Esophagus (tissue), 2 donors: Measurements from ENCODE around the gene TMEM63A. TPM values are rescaled to one million over a fixed set of nuclear protein-coding genes. Genes with fewer than 3 reads are reported as not detected.

ENCODE experiments used
- H3K27ac ChIP-seq, 2 donors: one replicate each; pipeline ENCODE4 v1.5.1; 2013; ENCODE audit warnings: low read depth in 2 of 2, mild to moderate bottlenecking in 2 of 2, inconsistent platforms in 1 of 2, low read length in 1 of 2, moderate library complexity in 1 of 2
- H3K27me3 ChIP-seq, 2 donors: one replicate each; pipeline ENCODE4 v1.6.1; 2013; ENCODE audit warnings: low read length in 2 of 2, control low read depth in 1 of 2, mild to moderate bottlenecking in 1 of 2; ENCODE audit not compliant: insufficient read depth in 2 of 2, control insufficient read depth in 1 of 2
- H3K36me3 ChIP-seq, 2 donors: one replicate each; pipeline ENCODE4 v1.6.1; 2013; ENCODE audit warnings: low read length in 1 of 2; ENCODE audit not compliant: control insufficient read depth in 2 of 2, insufficient read depth in 2 of 2
- H3K4me1 ChIP-seq, 2 donors: one replicate each; pipeline ENCODE4 v1.6.1; 2013; ENCODE audit warnings: low read length in 1 of 2; ENCODE audit not compliant: control insufficient read depth in 2 of 2, insufficient read depth in 2 of 2
- H3K4me3 ChIP-seq, 2 donors: one replicate each; pipeline ENCODE4 v1.5.1; 2013; ENCODE audit warnings: low read length in 2 of 2, mild to moderate bottlenecking in 2 of 2, low read depth in 1 of 2, moderate library complexity in 1 of 2
- H3K9me3 ChIP-seq, 2 donors: one replicate each; pipeline ENCODE4 v1.6.1; 2013; ENCODE audit warnings: mild to moderate bottlenecking in 2 of 2, low read depth in 1 of 2, low read length in 1 of 2, moderate library complexity in 1 of 2; ENCODE audit not compliant: control insufficient read depth in 2 of 2, insufficient read depth in 1 of 2
- WGBS, 2 donors: extraction: QIAGEN DNeasy Blood & Tissue Kit; methylation state at CpG; one replicate each; pipeline ENCODE4 v1.1.7; 2013; 5-methylcytosine and 5-hydroxymethylcytosine counted together
- polyA plus RNA-seq, 2 donors: library from polyadenylated mRNA; stranded (reverse); fragments of 200-250 nt; gene quantifications; one replicate each; pipeline ENCODE4 v1.2.3, GENCODE V29; 2013
- donor health status: healthy with polysubstance abuse.
- donor health status: Bipolar disorder and iron deficiency.

TMEM63A gene
- polyA plus RNA-seq, 2 donors: 11.2 to 34.9 TPM

DNA sequence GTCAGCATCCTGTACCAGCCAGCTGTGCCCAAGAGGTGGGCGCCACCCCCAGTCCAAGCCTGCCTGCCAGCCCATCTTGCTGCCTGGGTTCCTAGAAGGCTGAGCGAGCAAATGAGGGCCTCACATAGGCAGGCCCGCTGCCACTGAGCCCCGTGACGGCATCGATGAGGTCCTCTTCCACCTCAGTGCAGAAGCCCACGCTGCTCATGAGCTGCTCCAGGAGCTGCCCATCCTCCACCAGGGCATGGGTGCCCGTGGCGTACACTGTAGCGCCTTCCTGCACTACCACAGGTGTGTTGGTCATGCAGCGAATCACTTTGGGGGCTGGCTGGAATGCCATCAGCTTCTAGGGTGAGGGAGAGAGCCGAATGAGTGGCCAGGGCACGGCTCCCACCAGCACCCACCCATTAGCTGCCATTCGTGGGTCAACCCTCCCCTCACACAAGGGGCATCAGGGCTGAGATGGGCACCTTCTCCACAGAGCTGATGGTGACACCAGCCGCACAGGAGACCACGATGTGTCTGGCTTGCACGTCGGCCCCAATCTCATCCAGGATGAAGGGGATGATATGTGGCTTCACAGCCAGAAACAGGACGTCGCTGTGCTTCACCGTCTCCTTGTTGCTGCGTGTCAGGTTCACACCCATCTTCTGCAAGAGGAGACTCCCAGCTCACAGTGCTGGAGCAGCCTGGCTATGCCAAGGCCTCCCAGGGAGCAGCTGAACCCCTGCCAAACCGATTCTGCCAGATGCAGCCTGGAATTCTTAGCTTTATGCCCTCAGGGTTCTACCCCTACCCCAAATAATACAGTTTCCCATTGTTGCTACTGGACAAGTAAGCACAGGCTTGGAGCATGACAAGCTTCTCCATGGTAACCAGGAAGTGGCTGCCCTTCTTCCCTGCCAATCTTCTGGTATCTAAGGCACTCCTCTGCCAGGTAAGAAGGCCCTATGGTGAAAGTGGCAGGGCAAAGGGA, 39.8 kb upstream of the TMEM63A start:
- Histone ChIP-seq H3K27ac (peak overlapping the region; percentile 80 to 84), H3K4me3 (no peak overlapping the region), H3K9me3 (no peaks in the 10 kb centered on the region), H3K36me3 (peaks cover 0 to 14% of the 10 kb centered on the region in 2 donors), H3K27me3 (no peaks in the 10 kb centered on the region), H3K4me1 (peaks cover 8 to 17% of the 10 kb centered on the region in 2 donors)
- 70 to 76% methylated on average over 23 of the region's 23 CpGs for WGBS, 2 donors

DNA sequence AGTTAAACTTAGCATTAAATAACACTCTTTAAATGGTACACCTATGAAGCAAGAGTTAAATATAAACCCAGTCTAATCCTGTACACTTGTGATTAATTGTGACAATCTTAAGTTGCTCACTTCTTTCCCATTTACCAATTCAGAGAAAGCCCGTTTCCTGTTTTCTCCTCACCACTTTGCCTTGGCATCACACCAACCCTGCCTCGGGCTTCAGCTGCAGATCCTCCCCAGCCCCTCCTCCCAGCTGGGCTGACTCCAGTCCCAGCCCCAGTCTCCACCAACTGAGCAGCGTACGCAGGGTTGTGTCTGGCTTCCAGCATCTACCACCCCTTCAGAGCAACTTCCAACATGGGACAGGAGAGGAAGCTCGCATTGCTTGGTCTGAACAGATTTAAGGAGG, 37.7 kb upstream of the TMEM63A start:
- 21 to 27% methylated on average over 5 of the region's 5 CpGs for WGBS, 2 donors
- H3K4me3 ChIP-seq: no peak overlapping the region
- H3K36me3 ChIP-seq: peaks cover 0 to 17% of the 10 kb centered on the region in 2 donors
- H3K27me3 ChIP-seq: no peaks in the 10 kb centered on the region
- peaks cover 8 to 17% of the 10 kb centered on the region in 2 donors for H3K4me1 ChIP-seq
- H3K9me3 ChIP-seq: no peaks in the 10 kb centered on the region
- H3K27ac ChIP-seq: no peak overlapping the region

DNA sequence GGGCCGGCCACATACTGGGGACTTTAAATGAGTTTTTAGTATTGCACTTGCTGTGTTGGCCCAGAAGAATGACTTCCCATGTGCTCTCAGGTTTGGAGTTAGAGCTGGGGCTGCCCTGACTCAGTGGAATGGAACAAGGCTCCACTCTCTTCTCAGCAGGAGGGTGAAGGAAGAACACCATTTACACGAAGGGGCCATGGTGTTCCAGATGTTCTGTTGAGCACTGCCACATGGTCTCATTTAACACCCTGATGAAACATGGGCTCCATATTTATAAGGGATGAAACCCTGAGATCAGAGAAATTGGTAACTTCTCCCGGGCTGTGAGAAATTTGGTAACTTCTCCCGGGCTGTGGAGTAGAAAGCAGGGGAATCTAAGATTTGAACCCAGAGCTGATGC, 36.1 kb upstream of the TMEM63A start:
- peaks cover 8 to 17% of the 10 kb centered on the region in 2 donors for H3K4me1 ChIP-seq
- no peak overlapping the region for H3K4me3 ChIP-seq
- WGBS, 2 donors: 95 to 96% methylated on average over 4 of the region's 4 CpGs
- no peaks in the 10 kb centered on the region for H3K27me3 ChIP-seq
- H3K27ac ChIP-seq: no peak overlapping the region
- H3K36me3 ChIP-seq: peaks cover 0 to 17% of the 10 kb centered on the region in 2 donors
- H3K9me3 ChIP-seq: no peaks in the 10 kb centered on the region

DNA sequence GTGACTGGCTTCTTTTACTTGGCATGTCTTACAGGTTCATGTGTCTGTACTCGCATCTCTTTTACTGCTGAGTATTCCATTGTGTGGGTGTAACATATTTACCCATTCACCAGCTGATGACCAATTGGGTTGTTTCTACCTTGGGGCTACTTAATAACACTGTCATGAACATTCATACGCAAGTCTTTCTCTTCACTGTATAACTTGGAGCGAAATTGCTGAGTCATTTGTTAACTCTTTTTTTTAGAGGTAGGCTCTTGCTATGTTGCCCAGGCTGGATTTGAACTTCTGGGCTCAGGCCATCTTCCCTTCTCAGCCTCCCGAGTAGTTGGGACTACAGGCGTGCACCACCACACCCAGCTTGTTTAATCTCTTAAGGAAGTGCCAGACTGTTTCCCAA, 35.4 kb upstream of the TMEM63A start:
- Histone ChIP-seq H3K27ac (no peak overlapping the region), H3K4me3 (no peak overlapping the region), H3K9me3 (no peaks in the 10 kb centered on the region), H3K4me1 (peaks cover 8 to 14% of the 10 kb centered on the region in 2 donors), H3K36me3 (peaks cover 0 to 17% of the 10 kb centered on the region in 2 donors), H3K27me3 (no peaks in the 10 kb centered on the region)
- WGBS, 2 donors: 56 to 64% methylated on average over 5 of the region's 5 CpGs

DNA sequence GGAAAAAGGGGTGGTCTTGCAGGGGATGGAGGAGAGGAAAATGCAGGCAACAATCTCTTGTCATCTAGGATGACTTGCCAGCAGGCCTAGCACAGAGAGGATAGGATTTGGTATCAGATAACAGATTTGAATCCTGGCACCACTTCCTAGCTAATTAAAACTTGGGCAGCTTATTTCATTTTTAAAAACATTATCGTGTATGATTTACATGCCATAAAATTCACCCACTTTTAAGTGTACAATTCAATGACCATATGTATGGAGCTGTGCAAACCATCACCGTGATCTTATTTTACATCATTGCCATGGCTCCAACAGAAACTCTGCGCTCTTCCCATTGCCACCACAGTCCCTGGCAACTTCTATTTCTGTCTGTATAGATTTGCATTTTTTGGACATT, 34.9 kb upstream of the TMEM63A start:
- WGBS, 2 donors: 81 to 86% methylated on average over 3 of the region's 3 CpGs
- peaks cover 0 to 17% of the 10 kb centered on the region in 2 donors for H3K36me3 ChIP-seq

DNA sequence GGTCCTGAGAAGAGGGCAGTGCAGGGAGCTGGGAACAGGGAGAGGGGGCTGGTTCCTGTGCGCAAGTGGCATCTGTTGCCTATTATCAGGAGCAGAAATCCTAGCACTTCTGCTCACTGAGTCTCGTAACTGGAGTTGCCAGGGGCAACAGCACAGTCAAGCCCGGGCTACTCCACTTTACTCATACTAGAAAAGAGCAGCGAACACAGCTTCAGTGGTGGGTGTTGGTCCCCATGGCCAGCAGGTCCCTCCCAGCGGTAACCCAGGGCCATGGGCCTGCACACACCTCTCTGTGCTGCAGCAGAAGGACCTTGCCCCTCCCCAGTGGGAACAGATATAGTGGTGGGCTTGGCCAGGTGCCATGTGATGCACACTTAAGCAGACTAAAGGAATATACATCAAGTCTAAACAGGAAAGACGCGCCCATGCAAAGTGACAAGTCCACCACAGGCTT, 33.4 kb upstream of the TMEM63A start:
- no peaks in the 10 kb centered on the region for H3K27me3 ChIP-seq
- no peak overlapping the region for H3K27ac ChIP-seq
- peaks cover 0 to 6% of the 10 kb centered on the region in 2 donors for H3K36me3 ChIP-seq
- no peaks in the 10 kb centered on the region for H3K9me3 ChIP-seq
- H3K4me1 ChIP-seq: peaks cover 0 to 3% of the 10 kb centered on the region in 2 donors
- no peak overlapping the region for H3K4me3 ChIP-seq
- 73 to 79% methylated on average over 7 of the region's 7 CpGs for WGBS, 2 donors

More for the DNA sequence above, 34.9 kb upstream of the TMEM63A start:
- Histone ChIP-seq H3K27ac (no peak overlapping the region), H3K4me3 (no peak overlapping the region), H3K9me3 (no peaks in the 10 kb centered on the region), H3K4me1 (peaks cover 5 to 10% of the 10 kb centered on the region in 2 donors), H3K27me3 (no peaks in the 10 kb centered on the region)

DNA sequence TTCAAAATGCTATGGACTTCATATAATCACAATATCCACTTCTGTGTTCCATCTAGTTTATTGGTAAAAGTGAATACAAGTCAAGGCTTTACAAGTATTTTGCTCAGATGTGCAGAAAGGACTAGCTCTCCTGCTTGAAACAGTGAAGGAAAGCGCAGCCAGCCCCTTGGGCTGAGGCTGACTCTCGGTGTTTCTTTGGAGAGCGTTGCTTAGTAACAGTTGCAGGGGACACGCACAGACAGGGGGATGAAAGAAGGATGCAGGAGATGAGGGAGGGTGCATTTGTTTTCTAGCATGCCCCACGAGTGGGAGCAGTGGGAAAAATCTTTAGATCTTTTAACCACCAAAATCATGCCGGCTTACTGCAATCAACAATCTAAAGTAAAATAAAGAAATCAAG, 32.8 kb upstream of the TMEM63A start:
- Histone ChIP-seq H3K27me3 (no peaks in the 10 kb centered on the region), H3K36me3 (peaks cover 0 to 6% of the 10 kb centered on the region in 2 donors), H3K4me1 (peaks cover 0 to 3% of the 10 kb centered on the region in 2 donors), H3K4me3 (no peak overlapping the region), H3K27ac (no peak overlapping the region), H3K9me3 (no peaks in the 10 kb centered on the region)
- 89% methylated on average over 6 of the region's 6 CpGs for WGBS, 2 donors

DNA sequence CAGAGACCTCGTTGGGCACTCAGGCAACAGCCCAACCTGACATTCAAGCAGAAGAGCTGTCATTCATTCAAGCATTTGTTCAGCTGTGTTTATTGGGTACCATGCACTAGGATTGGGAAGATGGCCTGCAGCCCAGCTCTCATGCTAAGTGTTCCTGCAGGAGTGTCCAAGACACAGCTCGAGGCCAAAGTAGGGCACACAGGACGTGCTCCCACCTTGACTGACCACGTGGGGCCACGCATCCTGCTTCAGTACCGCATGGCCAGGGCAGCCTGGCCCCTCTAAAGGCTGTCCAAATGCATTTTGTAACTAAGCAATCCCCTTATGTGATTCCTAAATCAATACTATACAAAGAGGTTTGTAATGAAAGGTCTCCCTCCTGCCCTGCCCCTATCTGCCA, 32.2 kb upstream of the TMEM63A start:
- Histone ChIP-seq H3K27ac (no peak overlapping the region), H3K4me1 (peaks cover 0 to under 1% of the 10 kb centered on the region in 2 donors), H3K27me3 (no peaks in the 10 kb centered on the region), H3K4me3 (no peak overlapping the region), H3K9me3 (no peaks in the 10 kb centered on the region), H3K36me3 (peaks cover 0 to 6% of the 10 kb centered on the region in 2 donors)
- WGBS, 2 donors: 88 to 90% methylated on average over 6 of the region's 6 CpGs

DNA sequence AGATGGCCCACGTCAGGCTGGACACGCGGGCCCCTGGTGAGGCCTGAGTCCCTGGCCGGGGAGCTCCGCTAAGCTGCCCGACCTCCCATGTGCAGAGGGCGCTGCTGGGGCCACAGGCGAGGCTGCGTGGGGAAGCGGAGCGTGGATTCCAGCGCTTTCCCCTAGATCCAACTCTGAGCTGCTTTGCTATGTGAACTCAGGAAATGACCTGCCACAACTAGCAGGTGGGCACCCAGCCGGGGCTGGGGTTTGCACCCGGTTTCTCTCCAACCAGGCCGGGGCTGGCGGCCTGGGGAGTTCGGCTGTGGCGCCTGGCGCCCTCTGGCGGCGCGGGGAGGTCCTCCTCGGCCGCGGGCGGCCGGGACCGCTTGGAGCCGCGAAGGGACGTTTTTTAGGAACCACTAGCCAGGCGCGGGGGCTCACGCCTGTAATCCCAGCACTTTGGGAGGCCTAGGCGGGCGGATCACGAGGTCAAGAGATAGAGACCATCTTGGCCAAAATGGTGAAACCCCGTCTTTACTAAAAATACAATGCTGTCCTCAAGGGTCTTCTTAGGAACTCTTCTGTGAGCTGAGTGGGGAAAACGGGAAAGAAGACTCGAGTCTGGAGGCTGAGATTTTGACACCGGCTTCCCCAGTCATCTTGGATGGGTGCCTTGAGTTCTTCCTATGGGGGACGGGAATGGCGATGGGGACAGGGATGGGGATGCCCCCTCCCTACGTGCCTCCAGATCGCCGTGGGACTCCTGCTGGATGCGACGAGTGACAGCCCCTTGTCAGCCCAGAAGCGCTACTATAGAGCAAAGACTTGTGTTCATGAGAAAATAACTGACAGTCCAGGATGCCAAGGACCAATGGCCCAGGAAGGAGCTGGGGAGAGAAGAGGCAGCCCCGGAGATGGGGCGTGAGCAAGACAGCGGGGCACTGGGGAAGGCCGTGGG, 29.3 kb upstream of the TMEM63A start:
- H3K4me1 ChIP-seq: no peaks in the 10 kb centered on the region
- H3K36me3 ChIP-seq: no peaks in the 10 kb centered on the region
- no peaks in the 10 kb centered on the region for H3K9me3 ChIP-seq
- no peaks in the 10 kb centered on the region for H3K27me3 ChIP-seq
- no peak overlapping the region for H3K4me3 ChIP-seq
- WGBS, 2 donors: 40 to 51% methylated on average over 53 of the region's 53 CpGs
- no peak overlapping the region for H3K27ac ChIP-seq
